Measurements from ENCODE around the gene SUMO2. TPM values are rescaled to one million over a fixed set of nuclear protein-coding genes. Genes with fewer than 3 reads are reported as not detected.

Gene SUMO2
- 10 to 100 TPM; 53.3 to 62.9 (median 60.1) TPM for total RNA-seq

DNA sequence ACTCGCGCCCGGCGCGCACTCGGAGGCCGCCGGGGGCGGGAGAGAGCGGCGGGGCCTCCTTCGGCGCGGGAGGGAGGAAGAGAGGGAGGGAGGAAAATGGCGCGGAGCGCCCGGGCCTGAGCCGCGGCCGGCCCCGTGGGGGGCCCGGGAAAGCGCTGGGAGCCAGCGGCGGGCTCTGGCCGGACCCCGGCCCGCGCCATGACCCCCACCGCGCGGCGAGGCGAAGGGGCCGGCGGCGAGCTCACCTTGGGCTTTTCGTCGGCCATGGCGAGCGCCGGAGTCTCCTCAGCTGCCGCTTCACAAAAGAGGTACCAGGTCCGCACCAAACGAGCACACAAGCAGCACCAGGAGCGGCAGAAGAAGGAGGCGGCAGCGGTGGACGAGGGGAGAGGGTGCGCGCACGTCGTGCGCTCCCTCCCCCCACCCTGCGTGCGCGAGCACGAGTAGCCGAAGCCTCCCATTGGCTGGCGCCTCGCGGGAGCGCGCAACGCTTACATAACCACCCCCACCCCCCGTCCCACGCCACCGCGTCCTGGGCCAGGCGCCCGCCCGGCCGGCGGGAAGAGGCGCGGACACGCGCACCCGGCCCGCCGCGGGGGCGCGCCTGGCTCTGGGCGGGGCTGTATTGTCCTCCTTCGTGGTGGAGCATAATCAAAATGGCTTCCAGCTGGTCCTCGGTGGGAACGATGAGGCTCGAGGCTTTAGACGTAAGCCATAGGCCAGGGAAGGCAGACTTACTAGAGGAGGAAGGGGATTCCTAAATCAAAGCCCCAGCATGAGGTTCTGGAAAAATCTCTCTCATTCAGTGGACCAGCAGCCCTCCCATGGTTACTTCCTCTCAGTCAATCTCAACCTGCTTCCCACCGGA, at the start of gene SUMO2:
SUMO2 (minus strand) TSS at position 391 of the 868 bp plus-strand sequence; CDS start at position 266, 125 bp downstream.
- ATAC-seq (ENCODE audit: low FRiP score) (peak; percentile 96), DNase-seq (ENCODE audit: low spot score) (peak; percentile 84)
- TF ChIP-seq, protein P1, sequence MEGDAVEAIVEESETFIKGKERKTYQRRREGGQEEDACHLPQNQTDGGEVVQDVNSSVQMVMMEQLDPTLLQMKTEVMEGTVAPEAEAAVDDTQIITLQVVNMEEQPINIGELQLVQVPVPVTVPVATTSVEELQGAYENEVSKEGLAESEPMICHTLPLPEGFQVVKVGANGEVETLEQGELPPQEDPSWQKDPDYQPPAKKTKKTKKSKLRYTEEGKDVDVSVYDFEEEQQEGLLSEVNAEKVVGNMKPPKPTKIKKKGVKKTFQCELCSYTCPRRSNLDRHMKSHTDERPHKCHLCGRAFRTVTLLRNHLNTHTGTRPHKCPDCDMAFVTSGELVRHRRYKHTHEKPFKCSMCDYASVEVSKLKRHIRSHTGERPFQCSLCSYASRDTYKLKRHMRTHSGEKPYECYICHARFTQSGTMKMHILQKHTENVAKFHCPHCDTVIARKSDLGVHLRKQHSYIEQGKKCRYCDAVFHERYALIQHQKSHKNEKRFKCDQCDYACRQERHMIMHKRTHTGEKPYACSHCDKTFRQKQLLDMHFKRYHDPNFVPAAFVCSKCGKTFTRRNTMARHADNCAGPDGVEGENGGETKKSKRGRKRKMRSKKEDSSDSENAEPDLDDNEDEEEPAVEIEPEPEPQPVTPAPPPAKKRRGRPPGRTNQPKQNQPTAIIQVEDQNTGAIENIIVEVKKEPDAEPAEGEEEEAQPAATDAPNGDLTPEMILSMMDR (IDR thresholded peaks at IDR 0.05) = peak in 1 of 3 donors; percentile 9

DNA sequence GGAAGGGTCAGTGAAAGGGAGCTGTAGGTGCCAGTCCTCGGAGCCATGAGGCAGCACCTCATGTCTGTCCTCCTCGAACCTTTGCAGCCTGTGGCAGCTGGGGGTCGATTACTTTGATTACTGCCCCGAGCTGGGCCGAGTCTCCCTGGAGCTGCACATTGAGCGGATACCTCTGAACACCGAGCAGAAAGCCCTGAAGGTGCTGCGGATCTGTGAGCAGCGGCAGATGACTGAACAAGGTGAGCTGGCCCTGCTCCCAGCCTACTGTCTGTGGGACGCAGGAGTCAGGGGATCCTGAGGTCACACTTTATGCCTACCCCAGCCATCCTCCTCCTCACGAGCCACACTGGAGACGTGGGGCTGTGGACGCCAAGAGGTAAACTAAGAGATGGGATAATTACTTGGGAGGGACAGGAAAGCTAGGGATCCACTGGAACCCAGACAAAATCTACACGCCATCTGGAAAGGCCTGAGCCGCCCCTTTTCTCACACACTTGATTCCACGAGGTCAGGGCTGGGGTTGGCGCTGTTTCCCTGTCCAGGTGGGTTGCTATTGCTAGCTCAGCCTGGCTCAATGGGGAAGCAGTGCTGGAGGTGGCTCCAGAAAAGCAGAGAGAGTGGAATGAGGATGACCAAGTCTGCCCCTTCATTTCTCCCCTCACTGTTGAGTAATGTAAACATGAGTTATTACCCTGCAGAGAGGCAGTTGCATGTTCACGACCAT, 49.1 kb upstream of the SUMO2 start:
- ATAC-seq (ENCODE audit: low FRiP score) = no peak
- DNase-seq (ENCODE audit: low spot score) = no peak
- TF ChIP-seq, protein P1 (IDR thresholded peaks at IDR 0.05) = no peak

DNA sequence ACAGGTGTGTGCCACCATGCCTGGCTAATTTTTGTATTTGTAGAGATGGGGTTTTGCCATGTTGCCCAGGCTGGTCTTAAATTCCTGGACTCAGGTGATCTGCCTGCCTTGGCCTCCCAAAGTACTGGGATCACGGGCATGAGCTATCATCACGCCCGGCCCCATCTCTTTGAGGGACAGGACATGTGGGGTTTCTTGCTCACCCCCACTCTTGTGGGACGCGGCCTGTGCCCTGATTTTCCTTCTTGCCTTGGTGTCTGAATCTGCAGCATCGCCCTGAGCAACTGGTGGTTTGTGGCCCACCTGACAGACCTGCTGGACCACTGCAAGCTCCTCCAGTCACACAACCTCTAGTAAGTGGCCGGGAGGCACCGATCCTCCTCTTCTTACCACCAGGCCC, 48.3 kb upstream of the SUMO2 start:
- TF ChIP-seq, protein P1 (IDR thresholded peaks at IDR 0.05) = no peak
- ATAC-seq (ENCODE audit: low FRiP score) = no peak
- no peak for DNase-seq (ENCODE audit: low spot score)

DNA sequence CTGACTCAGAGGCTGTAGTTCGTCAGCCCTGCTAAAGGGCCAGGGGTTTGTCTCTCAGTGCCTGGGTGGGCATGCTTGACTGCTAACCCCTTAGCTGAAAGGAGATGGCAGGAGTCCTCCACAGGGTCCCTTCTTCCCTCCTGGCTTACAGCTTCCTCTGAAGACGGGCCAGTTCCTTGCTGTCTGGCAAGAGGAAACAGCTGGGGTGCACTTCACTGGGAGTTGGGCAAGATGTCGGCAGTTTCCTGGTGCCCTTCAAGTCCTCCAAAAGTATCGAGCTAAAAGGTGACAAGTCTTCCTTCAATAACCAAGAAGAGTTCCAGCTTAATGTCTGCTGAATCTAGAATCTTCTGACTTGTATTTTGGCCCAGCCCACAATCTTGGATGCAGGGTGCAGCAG, 46.1 kb upstream of the SUMO2 start:
- DNase-seq (ENCODE audit: low spot score) = no peak
- TF ChIP-seq, protein P1 (IDR thresholded peaks at IDR 0.05) = no peak
- peak; percentile 21 for ATAC-seq (ENCODE audit: low FRiP score)

DNA sequence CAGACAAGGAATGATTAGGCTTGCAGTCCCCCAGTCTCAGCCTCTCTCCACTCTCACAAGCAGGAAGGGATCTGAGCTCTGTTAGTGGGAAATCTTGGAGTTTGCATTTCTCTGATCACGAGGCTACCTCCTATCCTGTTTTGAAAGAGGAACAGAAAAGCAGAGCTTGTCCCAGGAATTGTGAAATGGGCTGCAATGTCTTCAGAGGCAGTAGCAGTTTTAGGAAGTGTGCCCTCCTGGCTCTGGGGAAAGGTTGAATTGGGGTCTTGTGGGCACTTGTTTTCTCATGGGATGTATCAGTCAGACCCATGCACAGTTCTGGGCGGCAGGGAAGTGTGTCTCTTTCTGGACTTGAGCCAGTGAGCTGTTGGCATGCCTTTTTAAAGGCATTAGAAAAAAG, 45.5 kb upstream of the SUMO2 start:
- no peak for DNase-seq (ENCODE audit: low spot score)
- TF ChIP-seq, protein P1 (IDR thresholded peaks at IDR 0.05) = no peak
- ATAC-seq (ENCODE audit: low FRiP score) = no peak

DNA sequence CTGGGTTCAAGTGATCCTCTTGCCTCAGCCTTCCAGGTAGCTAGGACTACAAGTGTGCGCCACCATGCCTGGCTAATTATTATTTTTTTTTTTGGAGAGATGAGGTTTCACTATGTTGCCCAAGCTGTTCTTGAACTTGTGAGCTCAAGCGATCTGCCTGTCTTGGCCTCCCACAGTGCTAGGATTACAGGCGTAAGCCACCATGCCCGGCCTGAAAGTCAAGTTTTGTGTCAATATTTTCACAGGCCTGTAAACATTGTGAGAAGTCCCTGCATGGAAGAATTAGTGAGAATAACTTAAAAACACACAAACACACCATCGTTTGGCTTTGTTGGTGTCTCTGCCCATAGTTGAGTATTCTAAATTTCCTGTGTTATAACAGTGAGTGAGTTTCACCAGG, 45.0 kb upstream of the SUMO2 start:
- no peak for ATAC-seq (ENCODE audit: low FRiP score)
- no peak for DNase-seq (ENCODE audit: low spot score)
- TF ChIP-seq, protein P1 (IDR thresholded peaks at IDR 0.05) = no peak
